Activated naive CD4-positive, alpha-beta T cell treated with anti-CD3 and anti-CD28 coated beads, Interleukin-2, amount 50 U/mL, for 16 hours (primary cell): Measurements from ENCODE around the gene VAPA.
"Not testable (repeated sequence)": the region's sequence is repeated elsewhere in the genome, so short reads cannot be mapped to it uniquely, and the experiment has no call there.

Source experiments
- DNase-seq: peaks from one replicate; pipeline ENCODE4 v3.0.0-alpha.2; 2020

VAPA gene

GRCh38 chr18:9887992-9888391 is 25.8 kb upstream of the VAPA start:
- no peak for DNase-seq

GRCh38 chr18:9890196-9890595 is 23.6 kb upstream of the VAPA start:
- no peak for DNase-seq

- DNase-seq: no peak
Observed at GRCh38 chr18:9890957-9891356, 22.9 kb upstream of the VAPA start.

GRCh38 chr18:9891515-9891914 is 22.3 kb upstream of the VAPA start:
- not testable (repeated sequence) for DNase-seq

- DNase-seq: no peak
Observed at GRCh38 chr18:9894454-9895068, 19.3 kb upstream of the VAPA start.

- DNase-seq: no peak
Observed at GRCh38 chr18:9897129-9897528, 16.7 kb upstream of the VAPA start.

- DNase-seq: not testable (repeated sequence)
Observed at GRCh38 chr18:9897787-9898291, 16.0 kb upstream of the VAPA start.

- DNase-seq: no peak
Observed at GRCh38 chr18:9898792-9899549, 14.8 kb upstream of the VAPA start.

- not testable (repeated sequence) for DNase-seq
Observed at GRCh38 chr18:9899550-9899930, 14.3 kb upstream of the VAPA start.

GRCh38 chr18:9900699-9901098 is 13.1 kb upstream of the VAPA start:
- no peak for DNase-seq

GRCh38 chr18:9901377-9901776 is 12.4 kb upstream of the VAPA start:
- no peak for DNase-seq

- DNase-seq: not testable (repeated sequence)
Observed at GRCh38 chr18:9902264-9902663, 11.6 kb upstream of the VAPA start.

- DNase-seq: no peak
Observed at GRCh38 chr18:9902832-9903231, 11.0 kb upstream of the VAPA start.

- no peak for DNase-seq
Observed at GRCh38 chr18:9905401-9905922, 8.4 kb upstream of the VAPA start.

- no peak for DNase-seq
Observed at GRCh38 chr18:9906481-9906880, 7.3 kb upstream of the VAPA start.

- no peak for DNase-seq
Observed at GRCh38 chr18:9907867-9908266, 5.9 kb upstream of the VAPA start.

- no peak for DNase-seq
Observed at GRCh38 chr18:9910071-9910470, 3.7 kb upstream of the VAPA start.

GRCh38 chr18:9910661-9911060 is 3.2 kb upstream of the VAPA start:
- DNase-seq: no peak

- DNase-seq: no peak
Observed at GRCh38 chr18:9911226-9911625, 2.6 kb upstream of the VAPA start.

- DNase-seq: not testable (repeated sequence)
Observed at GRCh38 chr18:9912285-9912684, 1.5 kb upstream of the VAPA start.

- no peak for DNase-seq
Observed at GRCh38 chr18:9913151-9913525, 678 bp upstream of the VAPA start.

- DNase-seq: no peak
Observed at GRCh38 chr18:9914334-9914583, 443 bp downstream of the VAPA start.

GRCh38 chr18:9914584-9915290 is 921 bp downstream of the VAPA start:
- peak; percentile 83 for DNase-seq
